ENCODE measurements around the gene GLRA2. TPM values are rescaled to one million over a fixed set of nuclear protein-coding genes. Genes with fewer than 3 reads are reported as not detected.
A peak's percentile ranks its signal among the peaks of the same experiment; 100 is the strongest.

The GLRA2 gene
- total and polyA plus RNA-seq, 2 of the 13 experiments (the other 11 are each of a cell fraction or from before 2014, with no cell fraction given) = not detected

DNA sequence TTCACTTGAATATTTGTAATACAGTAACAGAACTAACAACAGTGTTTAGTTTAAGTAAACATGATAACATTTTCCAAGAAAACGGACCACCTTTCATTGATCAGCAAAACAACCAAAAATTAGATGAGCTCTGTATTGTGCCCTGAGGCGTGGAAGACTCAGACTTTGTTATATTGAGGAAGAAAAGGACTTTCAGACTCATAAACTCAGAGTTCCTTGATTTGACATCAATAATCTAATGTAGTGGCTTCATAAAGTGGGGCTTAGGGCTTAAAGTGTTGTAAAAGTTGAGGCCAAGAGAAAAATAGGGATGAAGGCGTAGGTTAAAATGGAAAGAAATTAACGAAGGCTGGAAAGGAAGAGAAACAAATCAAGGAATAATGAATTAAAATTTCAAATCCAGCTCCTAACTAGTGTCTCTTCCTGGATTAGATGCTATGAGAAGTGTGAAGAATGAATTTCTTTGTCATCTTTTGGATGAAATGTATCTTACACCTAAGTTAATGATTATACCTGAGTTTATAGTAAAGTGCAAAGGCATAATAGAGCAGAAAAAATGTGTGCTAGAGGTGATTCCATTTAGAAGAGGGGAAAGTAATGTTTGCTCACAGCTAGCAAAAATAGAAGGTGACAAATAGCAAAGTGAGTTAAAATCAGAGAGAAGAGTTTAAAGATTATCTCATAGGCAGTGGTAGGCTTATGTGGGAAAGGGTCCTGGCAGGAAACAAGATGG, 19.8 kb upstream of the GLRA2 start (continued):
- TF ChIP-seq ZSCAN31 (CRISPR knock-in tag; IDR thresholded peaks at IDR 0.05; ENCODE audit: low read depth) = no peak
- no peak for TF ChIP-seq KMT2B (CRISPR knock-in tag; IDR thresholded peaks at IDR 0.05)
- no peak for TF ChIP-seq GLI4 (CRISPR knock-in tag; IDR thresholded peaks at IDR 0.05; ENCODE audit: borderline replicate concordance)
- TF ChIP-seq XBP1 (CRISPR knock-in tag; IDR thresholded peaks at IDR 0.05) = no peak
- TF ChIP-seq DMAP1 (CRISPR knock-in tag; IDR thresholded peaks at IDR 0.05) = no peak
- no peak for TF ChIP-seq ZNF672 (CRISPR knock-in tag; IDR thresholded peaks at IDR 0.05)
- TF ChIP-seq ZMYM2 (CRISPR knock-in tag; IDR thresholded peaks at IDR 0.05) = no peak
- TF ChIP-seq CCAR2 (optimal IDR thresholded peaks at IDR 0.05; ENCODE audit: low read depth, low read length) = no peak

DNA sequence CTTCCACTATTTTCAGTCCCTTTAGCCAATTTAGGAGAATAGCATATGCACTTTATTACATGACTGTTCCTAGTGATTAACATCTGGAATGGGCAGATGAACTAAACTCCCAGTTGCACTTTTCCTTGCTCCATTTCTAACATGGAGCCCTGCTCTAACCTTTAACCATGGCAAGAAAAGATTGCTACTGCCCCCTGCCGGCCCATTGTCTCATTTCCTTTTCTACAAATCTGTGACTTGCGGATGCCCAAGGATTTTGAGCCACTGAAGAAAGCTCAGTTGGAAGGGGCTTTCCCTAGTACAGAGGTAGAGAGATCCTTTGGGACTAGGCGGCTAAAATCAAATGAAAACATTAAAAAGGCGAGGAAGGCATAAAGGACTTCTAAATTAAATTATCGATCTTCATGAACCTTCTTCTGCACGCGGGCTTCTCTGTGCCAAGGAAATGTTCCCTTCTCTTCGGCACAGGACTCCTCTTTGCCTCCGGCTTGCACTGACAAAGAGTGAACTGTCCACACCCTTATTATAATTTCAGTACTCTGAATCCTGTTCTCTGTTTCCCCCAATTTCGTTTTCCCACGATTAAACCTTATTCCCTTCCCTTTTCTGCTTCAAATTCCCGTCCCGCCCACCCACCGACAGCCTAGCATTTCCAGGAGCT, 577 bp upstream of the GLRA2 start:
- Histone ChIP-seq H3K4me3 (replicated peaks in 1 of 3; ENCODE audit: insufficient read depth in 1 of 3, low read depth in 2 of 3, low read length in 3 of 3) (no peak overlapping the region), H2AFZ (ENCODE audit: low read length) (no peak overlapping the region), H4K20me1 (ENCODE audit: insufficient read depth, low read length) (no peaks in the 10 kb centered on the region), H3K27ac (ENCODE audit: extremely low read length, insufficient read depth, low read length) (no peak overlapping the region), H3K9me3 (ENCODE audit: low read length) (no peaks in the 10 kb centered on the region), H3K27me3 (ENCODE audit: control insufficient read depth in 1 of 2, insufficient read depth in 2 of 2, low read length in 2 of 2) (no peaks in the 10 kb centered on the region), H3K36me3 (replicated peaks in 1 of 2; ENCODE audit: control insufficient read depth in 1 of 2, insufficient read depth in 2 of 2, low read length in 2 of 2) (no peaks in the 10 kb centered on the region), H3K9ac (ENCODE audit: insufficient read depth, low read depth, low read length) (no peak overlapping the region), H3K79me2 (ENCODE audit: insufficient read depth, low read length) (no peaks in the 10 kb centered on the region), H3K4me1 (ENCODE audit: insufficient read depth, low read length) (no peaks in the 10 kb centered on the region), H3K4me2 (ENCODE audit: low read depth, low read length) (peak overlapping the region; percentile 23; the same call in 1 of the 2 replicates)
- TF ChIP-seq STAG1 (CRISPR knock-in tag; IDR thresholded peaks at IDR 0.05) = peak; percentile 56
- TF ChIP-seq SMC3 (IDR thresholded peaks at IDR 0.05; ENCODE audit: low read length) = peak; percentile 55
- TF ChIP-seq NFATC3 (CRISPR knock-in tag; IDR thresholded peaks at IDR 0.05) = no peak
- TF ChIP-seq ZNF263 (CRISPR knock-in tag; IDR thresholded peaks at IDR 0.05) = no peak
- TF ChIP-seq CTCF (CRISPR knock-in tag; IDR thresholded peaks at IDR 0.05) = peak; percentile 51
- in situ Hi-C loops (cut with HindIII; ENCODE audit: extremely low pct_ligation_motif_present, low pct_unique_long_range_greater_than_20kb) = loop anchor here (25.0 kb wide), 1 partner anchor 441 kb away; no protein-coding TSS in a partner anchor
- intact Hi-C loops (cut with micrococcal nuclease; ENCODE audit: unreplicated experiment) = loop anchor here (2.0 to 10.0 kb wide), 3 partner anchors 486 to 714 kb away; no protein-coding TSS in a partner anchor
- BruUV-seq (replicated peaks) = no TSS peak
- 4% methylated on average over 11 of the region's 14 CpGs for WGBS (ENCODE audit: low lambda C conversion rate)
- ATAC-seq (peak; percentile 61), FAIRE-seq (no peak), DNase-seq (ENCODE audit: low spot score) (peak; percentile 10)
- ChIA-PET POLR2A (no interaction called here), CTCF (ENCODE audit: low intra/inter-chr PET ratio, low total read pairs) (interaction anchor here (1.1 to 1.5 kb wide), 2 partner anchors 433 to 489 kb away, joined by 3 to 4 read pairs; no protein-coding TSS in a partner anchor)
